SK-N-SH (cell line): ENCODE data around the gene USP28. TPM values are rescaled to one million over a fixed set of nuclear protein-coding genes. Genes with fewer than 3 reads are reported as not detected.

Source experiments
- CTCF ChIA-PET: fragments of 300-600, 350-600 bp; formaldehyde crosslinking; extraction: SDS; loops from one replicate; lab custom pipeline; 2021; lab: Yijun Ruan, JAX
- POLR2A ChIA-PET: fragments of 350-600 bp; sonication (Branson Sonifier 250); formaldehyde crosslinking; extraction: SDS; loops from one replicate; lab custom pipeline; 2020; ENCODE audit warnings: antibody characterized with exemption, inconsistent platforms; lab: Yijun Ruan, JAX
- DNase-seq: peaks from one replicate; pipeline ENCODE4 v3.0.0; 2012
- H2AFZ ChIP-seq: fragments of 200-600 bp; sonication (generic); 2 replicates; pipeline ENCODE4 v1.8.1; 2016; ENCODE audit warnings: antibody characterized with exemption, mild to moderate bottlenecking, low read depth
- H3F3A ChIP-seq: fragments of 200-600 bp; sonication (generic); replicated peaks from 2 replicates; pipeline ENCODE3; 2016; ENCODE audit warnings: antibody characterized with exemption, mild to moderate bottlenecking; ENCODE audit not compliant: insufficient read depth
- H3K27ac ChIP-seq, 2 experiments: fragments of 200-500 bp in 1 of 2; fragments of 200-600 bp in 1 of 2; sonication (Bioruptor generic) in 1 of 2; sonication (generic), shearing (Covaris generic) in 1 of 2; 2 replicates each; pipeline versions ENCODE4 v1.5.1 to v1.6.1; 2014 to 2016; ENCODE audit warnings: low read depth in 2 of 2, inconsistent platforms in 1 of 2, low read length in 1 of 2, mild to moderate bottlenecking in 1 of 2, mixed read lengths in 1 of 2
- H3K27me3 ChIP-seq: fragments of 200-600 bp; sonication (generic), shearing (Covaris generic); 2 replicates; pipeline ENCODE4 v1.6.1; 2016; ENCODE audit warnings: mixed run types; ENCODE audit not compliant: insufficient read depth
- H3K36me3 ChIP-seq, 2 experiments: fragments of 200-500 bp in 1 of 2; fragments of 200-600 bp in 1 of 2; sonication (Bioruptor generic) in 1 of 2; sonication (generic) in 1 of 2; replicated peaks in 1 of 2; 2 replicates each; pipeline versions ENCODE3 to v1.5.1; 2014 to 2016; ENCODE audit warnings: low read length in 1 of 2, mild to moderate bottlenecking in 1 of 2; ENCODE audit not compliant: insufficient read depth in 2 of 2, control insufficient read depth in 1 of 2
- H3K4me1 ChIP-seq, 2 experiments: fragments of 200-500 bp in 1 of 2; fragments of 200-600 bp in 1 of 2; sonication (Bioruptor generic) in 1 of 2; sonication (generic), shearing (Covaris generic) in 1 of 2; 2 replicates each; pipeline versions ENCODE4 v1.5.1 to v1.6.1; 2014 to 2016; ENCODE audit warnings: low read depth in 1 of 2, low read length in 1 of 2, mixed run types in 1 of 2; ENCODE audit not compliant: insufficient read depth in 2 of 2, control insufficient read depth in 1 of 2
- H3K4me2 ChIP-seq: fragments of 200-600 bp; sonication (generic), shearing (Covaris generic); 2 replicates; pipeline ENCODE4 v1.6.1; 2017; ENCODE audit warnings: mixed run types
- H3K4me3 ChIP-seq, 2 experiments: fragments of 200-500 bp in 1 of 2; fragments of 200-600 bp in 1 of 2; sonication (Bioruptor generic) in 1 of 2; sonication (generic), shearing (Covaris generic) in 1 of 2; 2 replicates each; pipeline versions ENCODE4 v1.5.1 to v1.8.1; 2014 to 2016; ENCODE audit warnings: low read depth in 2 of 2, inconsistent platforms in 1 of 2, low read length in 1 of 2, mild to moderate bottlenecking in 1 of 2, mixed read lengths in 1 of 2, moderate library complexity in 1 of 2
- H3K79me2 ChIP-seq: fragments of 200-600 bp; sonication (generic); 2 replicates; pipeline ENCODE4 v1.8.1; 2017; ENCODE audit warnings: mild to moderate bottlenecking; ENCODE audit not compliant: insufficient read depth
- H3K9ac ChIP-seq: fragments of 200-600 bp; sonication (generic); 2 replicates; pipeline ENCODE4 v1.6.1; 2017; ENCODE audit warnings: mixed run types
- H3K9me2 ChIP-seq: fragments of 200-600 bp; sonication (generic); 2 replicates; pipeline ENCODE4 v1.6.1; 2017; ENCODE audit warnings: mixed run types
- H3K9me3 ChIP-seq: fragments of 200-600 bp; sonication (generic); 2 replicates; pipeline ENCODE4 v1.6.1; 2017; ENCODE audit warnings: mixed run types, mild to moderate bottlenecking, moderate library complexity
- H4K20me1 ChIP-seq: fragments of 200-600 bp; sonication (generic); 2 replicates; pipeline ENCODE4 v1.6.1; 2017; ENCODE audit warnings: mild to moderate bottlenecking, mixed run types; ENCODE audit not compliant: insufficient read depth
- CHD2 ChIP-seq: fragments of 150-350 bp; IDR thresholded peaks from 2 replicates; pipeline ENCODE4 v1.6.1; 2018; ENCODE audit warnings: low read length; ENCODE audit not compliant: partially characterized antibody
- EP300 ChIP-seq, 2 experiments: IDR thresholded peaks; 2 replicates each; pipeline versions ENCODE4 v1.4.0 to v1.6.1; 2012; ENCODE audit warnings: borderline replicate concordance in 1 of 2, low read depth in 1 of 2, low read length in 1 of 2
- EZH2phosphoT487 ChIP-seq: fragments of 200-600 bp; sonication (generic); IDR thresholded peaks from 2 replicates; pipeline ENCODE4 v1.6.1; 2017; ENCODE audit warnings: low read depth, mixed run types, mild to moderate bottlenecking, antibody characterized with exemption, moderate library complexity, borderline replicate concordance
- FOXM1 ChIP-seq: IDR thresholded peaks from 2 replicates; pipeline ENCODE4 v1.4.0; 2012; ENCODE audit warnings: low read depth, mild to moderate bottlenecking
- MEF2A ChIP-seq: IDR thresholded peaks from 2 replicates; pipeline ENCODE4 v1.4.0; 2012; ENCODE audit warnings: low read depth, borderline replicate concordance
- MXI1 ChIP-seq: IDR thresholded peaks from 2 replicates; pipeline ENCODE4 v1.6.1; 2012; ENCODE audit warnings: mild to moderate bottlenecking, low read depth, low read length, improper control_type of control experiment
- NRF1 ChIP-seq: IDR thresholded peaks from 2 replicates; pipeline ENCODE4 v1.6.1; 2012; ENCODE audit warnings: low read depth, mild to moderate bottlenecking, low read length
- POLR2AphosphoS5 ChIP-seq: IDR thresholded peaks from 2 replicates; pipeline ENCODE4 v1.6.1; 2012; ENCODE audit warnings: low read depth, low read length
- RCOR1 ChIP-seq: fragments of 150-350 bp; IDR thresholded peaks from 2 replicates; pipeline ENCODE4 v1.6.1; 2017; ENCODE audit warnings: antibody characterized with exemption, low read length
- RXRA ChIP-seq: IDR thresholded peaks from 2 replicates; pipeline ENCODE4 v1.4.0; 2012; ENCODE audit warnings: low read depth, mild to moderate bottlenecking, borderline replicate concordance
- SIN3A ChIP-seq: IDR thresholded peaks from 2 replicates; pipeline ENCODE4 v1.6.1; 2012; ENCODE audit warnings: low read depth, mild to moderate bottlenecking, low read length, moderate library complexity, borderline replicate concordance
- TAF1 ChIP-seq: IDR thresholded peaks from 2 replicates; pipeline ENCODE4 v1.6.1; 2012; ENCODE audit warnings: low read depth, mild to moderate bottlenecking, low read length, moderate library complexity, borderline replicate concordance
- TCF12 ChIP-seq: IDR thresholded peaks from 2 replicates; pipeline ENCODE4 v1.4.0; 2012
- USF1 ChIP-seq: IDR thresholded peaks from 2 replicates; pipeline ENCODE4 v1.4.0; 2012; ENCODE audit warnings: low read depth, borderline replicate concordance
- USF2 ChIP-seq: fragments of 150-350 bp; IDR thresholded peaks from 2 replicates; pipeline ENCODE4 v1.6.1; 2017; ENCODE audit warnings: antibody characterized with exemption, low read length, low read depth, borderline replicate concordance
- YY1 ChIP-seq: IDR thresholded peaks from 2 replicates; pipeline ENCODE4 v1.4.0; 2012; ENCODE audit warnings: low read depth, mild to moderate bottlenecking
- WGBS: methylation state at CpG from one replicate; pipeline ENCODE4 v1.1.6; 2017; ENCODE audit warnings: low lambda C conversion rate; 5-methylcytosine and 5-hydroxymethylcytosine counted together
- polyA plus RNA-seq, 3 experiments: library from polyadenylated mRNA; depleted of rRNA; stranded (reverse); fragments of >200 nt; gene quantifications; 2 replicates each; pipeline ENCODE4 v1.2.3, GENCODE V29; 2012
- TF ChIP-seq, protein P1 (sequence below): IDR thresholded peaks from 2 replicates; pipeline ENCODE4; 2012
- TF ChIP-seq, protein P2 (sequence below): IDR thresholded peaks from 2 replicates; pipeline ENCODE4 v1.4.0; 2012; ENCODE audit warnings: low read depth
- TF ChIP-seq, protein P3 (sequence below): IDR thresholded peaks from 2 replicates; pipeline ENCODE4 v1.6.1; 2012; ENCODE audit warnings: mild to moderate bottlenecking, low read depth, low read length, moderate library complexity

USP28 gene, protein sequence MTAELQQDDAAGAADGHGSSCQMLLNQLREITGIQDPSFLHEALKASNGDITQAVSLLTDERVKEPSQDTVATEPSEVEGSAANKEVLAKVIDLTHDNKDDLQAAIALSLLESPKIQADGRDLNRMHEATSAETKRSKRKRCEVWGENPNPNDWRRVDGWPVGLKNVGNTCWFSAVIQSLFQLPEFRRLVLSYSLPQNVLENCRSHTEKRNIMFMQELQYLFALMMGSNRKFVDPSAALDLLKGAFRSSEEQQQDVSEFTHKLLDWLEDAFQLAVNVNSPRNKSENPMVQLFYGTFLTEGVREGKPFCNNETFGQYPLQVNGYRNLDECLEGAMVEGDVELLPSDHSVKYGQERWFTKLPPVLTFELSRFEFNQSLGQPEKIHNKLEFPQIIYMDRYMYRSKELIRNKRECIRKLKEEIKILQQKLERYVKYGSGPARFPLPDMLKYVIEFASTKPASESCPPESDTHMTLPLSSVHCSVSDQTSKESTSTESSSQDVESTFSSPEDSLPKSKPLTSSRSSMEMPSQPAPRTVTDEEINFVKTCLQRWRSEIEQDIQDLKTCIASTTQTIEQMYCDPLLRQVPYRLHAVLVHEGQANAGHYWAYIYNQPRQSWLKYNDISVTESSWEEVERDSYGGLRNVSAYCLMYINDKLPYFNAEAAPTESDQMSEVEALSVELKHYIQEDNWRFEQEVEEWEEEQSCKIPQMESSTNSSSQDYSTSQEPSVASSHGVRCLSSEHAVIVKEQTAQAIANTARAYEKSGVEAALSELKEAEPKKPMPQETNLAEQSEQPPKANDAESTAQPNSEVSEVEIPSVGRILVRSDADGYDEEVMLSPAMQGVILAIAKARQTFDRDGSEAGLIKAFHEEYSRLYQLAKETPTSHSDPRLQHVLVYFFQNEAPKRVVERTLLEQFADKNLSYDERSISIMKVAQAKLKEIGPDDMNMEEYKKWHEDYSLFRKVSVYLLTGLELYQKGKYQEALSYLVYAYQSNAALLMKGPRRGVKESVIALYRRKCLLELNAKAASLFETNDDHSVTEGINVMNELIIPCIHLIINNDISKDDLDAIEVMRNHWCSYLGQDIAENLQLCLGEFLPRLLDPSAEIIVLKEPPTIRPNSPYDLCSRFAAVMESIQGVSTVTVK
- 18.3 and 20.0 TPM in 2 replicates for polyA plus RNA-seq (2012; rRNA removed)
- 16.0 and 20.8 TPM in 2 replicates for polyA plus RNA-seq (2012; cell fraction: cytosol; rRNA removed)
- polyA plus RNA-seq (2012; cell fraction: nucleus; rRNA removed): 22.6 and 45.7 TPM in 2 replicates

DNA sequence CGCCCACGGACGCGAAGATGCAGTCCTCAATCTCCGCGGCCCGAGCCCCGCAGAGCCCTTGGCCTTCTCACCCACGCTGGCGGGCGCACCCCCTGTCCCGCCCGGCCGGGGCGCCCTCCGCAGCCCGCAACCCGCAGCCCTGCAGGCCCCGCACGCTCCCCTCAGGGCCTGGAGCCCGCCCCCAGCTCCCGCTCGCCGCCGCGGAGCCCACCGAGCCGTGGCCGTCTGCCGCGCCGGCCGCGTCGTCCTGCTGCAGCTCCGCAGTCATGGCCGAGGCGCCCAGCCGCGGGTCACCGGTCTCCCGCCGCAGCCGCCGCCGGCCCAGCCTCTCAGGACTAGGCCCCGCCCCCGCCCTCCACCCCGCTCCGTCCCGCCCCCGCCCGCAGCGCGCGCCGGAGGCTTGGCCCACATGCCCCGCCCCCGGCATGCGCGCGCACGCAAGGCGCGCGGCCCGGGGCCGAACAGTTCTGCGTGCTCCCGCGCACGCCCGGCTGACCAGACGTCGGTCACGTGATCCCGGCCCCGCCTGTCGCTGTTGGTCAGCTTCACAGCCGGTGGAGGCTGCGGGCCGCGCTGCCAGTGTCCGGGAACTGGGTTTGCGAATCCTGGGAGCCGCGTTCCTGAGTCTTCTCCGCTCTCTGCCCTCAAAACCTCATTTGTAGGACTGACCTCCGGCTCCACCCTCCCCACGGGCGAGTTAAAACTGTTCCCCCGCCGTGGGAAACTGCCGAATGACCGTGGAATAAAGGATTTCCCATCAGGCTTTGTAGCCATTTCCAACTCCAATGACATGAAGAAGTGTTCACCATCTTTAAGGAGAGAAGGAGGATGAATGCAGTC, at the start of gene USP28:
TSS of gene USP28 (minus strand) at position 339 of the 840 bp plus-strand sequence. CDS start at position 268, 71 bp downstream.
- H3K9ac ChIP-seq: peak within 1 kb of the TSS; percentile 79
- 2% methylated on average over 16 of the region's 95 CpGs for WGBS
- H3K27ac ChIP-seq: peak within 1 kb of the TSS; percentile 89 to 97
- H3K4me3 ChIP-seq: peak within 1 kb of the TSS; percentile 67 to 76
- peak within 1 kb of the TSS; percentile 98 for H2AFZ ChIP-seq
- H3K4me2 ChIP-seq: peak within 1 kb of the TSS; percentile 72
- no peaks in the 10 kb centered on the region for H3K36me3 ChIP-seq
- H3K9me2 ChIP-seq: no peaks in the 10 kb centered on the region
- TF ChIP-seq POLR2AphosphoS5: peak; percentile 98
- TF ChIP-seq CHD2: peak; percentile 67
- TF ChIP-seq, protein P1, sequence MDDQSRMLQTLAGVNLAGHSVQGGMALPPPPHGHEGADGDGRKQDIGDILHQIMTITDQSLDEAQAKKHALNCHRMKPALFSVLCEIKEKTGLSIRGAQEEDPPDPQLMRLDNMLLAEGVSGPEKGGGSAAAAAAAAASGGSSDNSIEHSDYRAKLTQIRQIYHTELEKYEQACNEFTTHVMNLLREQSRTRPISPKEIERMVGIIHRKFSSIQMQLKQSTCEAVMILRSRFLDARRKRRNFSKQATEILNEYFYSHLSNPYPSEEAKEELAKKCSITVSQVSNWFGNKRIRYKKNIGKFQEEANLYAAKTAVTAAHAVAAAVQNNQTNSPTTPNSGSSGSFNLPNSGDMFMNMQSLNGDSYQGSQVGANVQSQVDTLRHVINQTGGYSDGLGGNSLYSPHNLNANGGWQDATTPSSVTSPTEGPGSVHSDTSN: peak; percentile 28
- no peak for TF ChIP-seq FOXM1
- peak; percentile 87 for TF ChIP-seq NRF1
- TF ChIP-seq, protein P2, sequence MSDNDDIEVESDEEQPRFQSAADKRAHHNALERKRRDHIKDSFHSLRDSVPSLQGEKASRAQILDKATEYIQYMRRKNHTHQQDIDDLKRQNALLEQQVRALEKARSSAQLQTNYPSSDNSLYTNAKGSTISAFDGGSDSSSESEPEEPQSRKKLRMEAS: peak; percentile 84
- TF ChIP-seq, protein P3, sequence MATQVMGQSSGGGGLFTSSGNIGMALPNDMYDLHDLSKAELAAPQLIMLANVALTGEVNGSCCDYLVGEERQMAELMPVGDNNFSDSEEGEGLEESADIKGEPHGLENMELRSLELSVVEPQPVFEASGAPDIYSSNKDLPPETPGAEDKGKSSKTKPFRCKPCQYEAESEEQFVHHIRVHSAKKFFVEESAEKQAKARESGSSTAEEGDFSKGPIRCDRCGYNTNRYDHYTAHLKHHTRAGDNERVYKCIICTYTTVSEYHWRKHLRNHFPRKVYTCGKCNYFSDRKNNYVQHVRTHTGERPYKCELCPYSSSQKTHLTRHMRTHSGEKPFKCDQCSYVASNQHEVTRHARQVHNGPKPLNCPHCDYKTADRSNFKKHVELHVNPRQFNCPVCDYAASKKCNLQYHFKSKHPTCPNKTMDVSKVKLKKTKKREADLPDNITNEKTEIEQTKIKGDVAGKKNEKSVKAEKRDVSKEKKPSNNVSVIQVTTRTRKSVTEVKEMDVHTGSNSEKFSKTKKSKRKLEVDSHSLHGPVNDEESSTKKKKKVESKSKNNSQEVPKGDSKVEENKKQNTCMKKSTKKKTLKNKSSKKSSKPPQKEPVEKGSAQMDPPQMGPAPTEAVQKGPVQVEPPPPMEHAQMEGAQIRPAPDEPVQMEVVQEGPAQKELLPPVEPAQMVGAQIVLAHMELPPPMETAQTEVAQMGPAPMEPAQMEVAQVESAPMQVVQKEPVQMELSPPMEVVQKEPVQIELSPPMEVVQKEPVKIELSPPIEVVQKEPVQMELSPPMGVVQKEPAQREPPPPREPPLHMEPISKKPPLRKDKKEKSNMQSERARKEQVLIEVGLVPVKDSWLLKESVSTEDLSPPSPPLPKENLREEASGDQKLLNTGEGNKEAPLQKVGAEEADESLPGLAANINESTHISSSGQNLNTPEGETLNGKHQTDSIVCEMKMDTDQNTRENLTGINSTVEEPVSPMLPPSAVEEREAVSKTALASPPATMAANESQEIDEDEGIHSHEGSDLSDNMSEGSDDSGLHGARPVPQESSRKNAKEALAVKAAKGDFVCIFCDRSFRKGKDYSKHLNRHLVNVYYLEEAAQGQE: 0 out of 2 replicates have a peak, but pooled peaks have one; percentile 19
- peak; percentile 51 for TF ChIP-seq MXI1
- TF ChIP-seq USF2: peak; percentile 88
- no peak for TF ChIP-seq RXRA
- peak; percentile 75; the same call in 1 of the 2 replicates for TF ChIP-seq YY1
- peak; percentile 96 for TF ChIP-seq USF1
- TF ChIP-seq RCOR1: 0 out of 2 replicates have a peak, but pooled peaks have one; percentile 12
- peak; percentile 72; the same call in 1 of the 2 replicates for TF ChIP-seq SIN3A
- no peak for TF ChIP-seq EZH2phosphoT487
- TF ChIP-seq TCF12: no peak
- 0 out of 4 replicates have a peak, but pooled peaks of 1 of the 2 experiments have one; percentile 19 for TF ChIP-seq EP300 (IDR thresholded peaks at IDR 0.05; ENCODE audit: borderline replicate concordance in 1 of 2, low read depth in 1 of 2, low read length in 1 of 2)
- TF ChIP-seq MEF2A: no peak
- peak; percentile 75 for TF ChIP-seq TAF1
- POLR2A ChIA-PET: interaction anchor here (0.7 to 1.5 kb wide), 3 partner anchors 13 to 534 kb away, joined by 3 to 4 read pairs (median 4); no protein-coding TSS in a partner anchor
- H3K27me3 ChIP-seq: no peaks in the 10 kb centered on the region
- no peaks in the 10 kb centered on the region for H4K20me1 ChIP-seq
- peaks cover 39% of the 10 kb centered on the region; the same call in 1 of the 2 replicates for H3K79me2 ChIP-seq
- H3F3A ChIP-seq: no peaks in the 10 kb centered on the region
- no peaks in the 10 kb centered on the region for H3K9me3 ChIP-seq
- DNase-seq: peak; percentile 99
- CTCF ChIA-PET: interaction anchor here (0.8 to 1.9 kb wide), 6 partner anchors 11 to 386 kb away, joined by 3 to 7 read pairs (median 4); partner anchors contain the start of gene ZW10
- peaks cover 8 to 10% of the 10 kb centered on the region in 2 experiments; a peak in 3 of 4 replicates for H3K4me1 ChIP-seq
